Measurements from ENCODE around the gene TXNRD1.
"Not testable (repeated sequence)": the region's sequence is repeated elsewhere in the genome, so short reads cannot be mapped to it uniquely, and the experiment has no call there.

The TXNRD1 gene

DNA sequence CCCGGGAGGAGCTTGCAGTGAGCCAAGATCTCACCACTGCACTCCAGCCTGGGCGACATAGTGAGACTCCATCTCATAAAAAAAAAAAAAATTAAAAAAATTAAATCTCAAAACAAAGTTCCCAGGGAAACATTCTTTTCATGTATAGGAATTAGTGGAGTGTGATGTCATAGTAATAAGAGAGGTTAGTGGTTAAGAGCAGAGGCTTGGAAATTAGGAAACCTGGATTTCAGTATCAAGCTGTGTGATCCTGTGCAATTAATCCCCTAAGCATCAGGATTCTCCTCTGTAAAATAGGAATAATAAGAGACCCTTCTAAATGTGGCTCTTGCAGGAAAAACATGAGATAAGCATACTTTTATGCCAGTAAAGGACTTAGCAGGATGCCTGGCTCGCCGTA, 3.1 kb upstream of the TXNRD1 start:
- TF ChIP-seq CTCF (IDR thresholded peaks at IDR 0.05; ENCODE audit: low read depth, low read length, missing control alignments) = no peak
- no peak overlapping the region for H3K4me3 ChIP-seq (ENCODE audit: low read depth, low read length)
- no peak for DNase-seq (ENCODE audit: low read depth)

DNA sequence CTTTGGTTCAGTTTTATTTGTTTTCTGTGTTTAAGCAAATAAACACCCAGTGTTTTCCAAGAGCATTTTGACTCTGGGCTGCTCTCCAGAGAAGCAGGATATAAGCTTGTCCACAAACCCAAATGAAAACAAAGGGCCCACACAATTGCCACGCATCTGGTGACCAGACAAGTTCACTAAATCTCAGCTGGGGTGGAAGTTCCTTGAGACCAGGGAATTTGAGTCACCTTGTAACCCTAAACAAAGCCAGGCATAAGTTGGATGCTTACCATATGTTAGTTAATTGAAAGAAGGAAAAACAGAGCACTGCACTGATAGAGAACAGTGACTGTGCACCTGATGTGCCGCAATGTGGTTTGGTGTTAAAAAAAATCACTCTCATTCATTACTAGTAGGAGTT, 1.6 kb upstream of the TXNRD1 start:
- no peak overlapping the region for H3K4me3 ChIP-seq (ENCODE audit: low read depth, low read length)
- no peak for DNase-seq (ENCODE audit: low read depth)
- no peak for TF ChIP-seq CTCF (IDR thresholded peaks at IDR 0.05; ENCODE audit: low read depth, low read length, missing control alignments)

- no peak overlapping the region for H3K4me3 ChIP-seq (ENCODE audit: low read depth, low read length)
- TF ChIP-seq CTCF (IDR thresholded peaks at IDR 0.05; ENCODE audit: low read depth, low read length, missing control alignments) = no peak
- DNase-seq (ENCODE audit: low read depth) = no peak
Observed at GRCh38 chr12:104216521-104216924, 944 bp downstream of the TXNRD1 start.

- H3K4me3 ChIP-seq (ENCODE audit: low read depth, low read length); DNase-seq (ENCODE audit: low read depth): not testable (repeated sequence)
Observed at GRCh38 chr12:104218506-104218905, 2.9 kb downstream of the TXNRD1 start.

GRCh38 chr12:104218935-104219334, 3.4 kb downstream of the TXNRD1 start:
- no peak for TF ChIP-seq CTCF (IDR thresholded peaks at IDR 0.05; ENCODE audit: low read depth, low read length, missing control alignments)
- DNase-seq (ENCODE audit: low read depth) = no peak
- H3K4me3 ChIP-seq (ENCODE audit: low read depth, low read length) = no peak overlapping the region

DNA sequence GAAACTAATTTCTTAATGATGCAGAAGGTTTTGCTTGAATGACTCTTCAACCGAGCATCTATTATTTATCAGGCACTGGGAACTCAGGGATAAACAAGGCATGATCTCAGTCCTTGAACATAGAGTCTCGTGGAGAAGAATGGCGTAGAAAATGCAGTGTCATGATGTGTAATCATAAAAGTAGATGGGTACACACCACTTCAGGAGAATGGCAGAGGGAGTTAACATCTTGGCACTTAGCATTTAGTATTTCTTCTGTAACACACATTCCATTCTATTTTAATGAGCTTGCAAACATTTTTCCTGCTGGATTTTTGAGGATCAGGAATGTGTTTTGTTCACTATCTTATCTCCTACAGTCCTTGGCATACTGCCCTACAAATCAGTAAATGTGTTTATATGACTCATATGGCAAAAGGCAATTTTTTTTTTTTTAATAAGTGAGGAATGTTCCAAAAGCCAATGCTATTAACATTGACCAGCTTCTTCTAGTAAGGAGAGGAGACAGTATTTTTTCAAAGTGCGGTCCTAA, 3.8 kb downstream of the TXNRD1 start:
- DNase-seq (ENCODE audit: low read depth) = no peak
- no peak for TF ChIP-seq CTCF (IDR thresholded peaks at IDR 0.05; ENCODE audit: low read depth, low read length, missing control alignments)
- no peak overlapping the region for H3K4me3 ChIP-seq (ENCODE audit: low read depth, low read length)

DNA sequence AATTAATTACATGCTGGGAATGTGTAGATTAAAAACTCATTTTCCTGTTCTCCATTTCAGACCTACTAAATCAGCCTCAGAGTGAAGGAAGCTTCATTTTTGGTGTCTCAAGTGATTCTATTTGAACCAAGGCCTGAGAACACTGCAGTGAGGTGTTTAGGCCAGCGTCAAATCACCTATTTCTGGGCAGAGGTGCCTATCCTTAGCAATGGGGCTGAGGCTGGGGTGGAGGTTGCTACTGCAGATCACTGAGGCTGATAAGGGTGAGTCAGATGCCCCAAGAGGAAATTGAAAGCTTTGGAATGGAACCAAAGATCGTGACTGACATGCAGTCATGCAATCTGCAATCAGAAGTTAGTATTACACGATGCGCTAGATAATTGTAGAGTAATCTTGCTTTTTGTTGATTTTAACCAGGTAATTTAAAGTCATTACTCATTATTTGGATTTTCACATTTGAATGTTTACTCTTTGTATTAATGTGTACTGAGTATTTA, 4.4 kb downstream of the TXNRD1 start:
- DNase-seq (ENCODE audit: low read depth) = no peak
- no peak for TF ChIP-seq CTCF (IDR thresholded peaks at IDR 0.05; ENCODE audit: low read depth, low read length, missing control alignments)
- no peak overlapping the region for H3K4me3 ChIP-seq (ENCODE audit: low read depth, low read length)
